ENCODE results near the gene PTPRG. TPM values are rescaled to one million over a fixed set of nuclear protein-coding genes. Genes with fewer than 3 reads are reported as not detected.

The PTPRG gene
- total RNA-seq, 1 donor from 2014 or later: 78.2 TPM

GRCh38 chr3:62189376-62189698, 628.0 kb downstream of the PTPRG start:
- no peak for DNase-seq

- DNase-seq: no peak
These were observed 631.5 kb downstream of the PTPRG start for GRCh38 chr3:62192891-62193290.

GRCh38 chr3:62193586-62194345, 632.4 kb downstream of the PTPRG start:
- DNase-seq: no peak

GRCh38 chr3:62197350-62198012, 636.1 kb downstream of the PTPRG start:
- DNase-seq: no peak

- DNase-seq: no peak
These were observed 637.8 kb downstream of the PTPRG start for GRCh38 chr3:62199126-62199525.

GRCh38 chr3:62201438-62202035, 640.2 kb downstream of the PTPRG start:
- peak; percentile 71 for DNase-seq

GRCh38 chr3:62203152-62203551, 641.8 kb downstream of the PTPRG start:
- no peak for DNase-seq

- no peak for DNase-seq
These were observed 642.2 kb downstream of the PTPRG start for GRCh38 chr3:62203561-62203960.

- DNase-seq: no peak
These were observed 645.8 kb downstream of the PTPRG start for GRCh38 chr3:62207197-62207596.

- DNase-seq: no peak
These were observed 647.0 kb downstream of the PTPRG start for GRCh38 chr3:62208385-62208784.

GRCh38 chr3:62209101-62209500, 647.7 kb downstream of the PTPRG start:
- no peak for DNase-seq

- no peak for DNase-seq
These were observed 648.6 kb downstream of the PTPRG start for GRCh38 chr3:62210011-62210410.

- no peak for DNase-seq
These were observed 650.5 kb downstream of the PTPRG start for GRCh38 chr3:62211675-62212429.

GRCh38 chr3:62214850-62215249, 653.5 kb downstream of the PTPRG start:
- DNase-seq: no peak

GRCh38 chr3:62220616-62221015, 659.2 kb downstream of the PTPRG start:
- DNase-seq: no peak

- no peak for DNase-seq
These were observed 663.7 kb downstream of the PTPRG start for GRCh38 chr3:62225051-62225450.

GRCh38 chr3:62226601-62227339, 665.4 kb downstream of the PTPRG start:
- DNase-seq: no peak

GRCh38 chr3:62228467-62228866, 667.1 kb downstream of the PTPRG start:
- DNase-seq: no peak

GRCh38 chr3:62229211-62229610, 667.8 kb downstream of the PTPRG start:
- DNase-seq: no peak

- no peak for DNase-seq
These were observed 668.5 kb downstream of the PTPRG start for GRCh38 chr3:62229908-62230307.

- DNase-seq: no peak
These were observed 671.7 kb downstream of the PTPRG start for GRCh38 chr3:62233065-62233464.

- no peak for DNase-seq
These were observed 674.6 kb downstream of the PTPRG start for GRCh38 chr3:62236016-62236415.

All from tongue (tissue), 2 donors.